GM23338 (cell line): ENCODE data around the gene PMVK. TPM values are rescaled to one million over a fixed set of nuclear protein-coding genes. Genes with fewer than 3 reads are reported as not detected.
A peak's percentile ranks its signal among the peaks of the same experiment; 100 is the strongest.

Source experiments
- ATAC-seq: fragments of 200-7000 bp; cut with Tn5 transposase; 3 replicates; pipeline ENCODE4 v1.9.1; 2020
- DNase-seq: peaks from one replicate; pipeline ENCODE4 v3.0.0-alpha.2; 2015; ENCODE audit warnings: low spot score
- H2AFZ ChIP-seq: fragments of 200-600 bp; sonication (generic); 2 replicates; pipeline ENCODE4 v1.8.0; 2016; ENCODE audit warnings: antibody characterized with exemption, mild to moderate bottlenecking, moderate library complexity
- H3F3A ChIP-seq: fragments of 200-600 bp; sonication (generic); replicated peaks from 2 replicates; pipeline ENCODE4 v1.8.0; 2017; ENCODE audit warnings: antibody characterized with exemption, mixed run types, low read depth
- H3K27ac ChIP-seq: fragments of 200-600 bp; sonication (generic); 2 replicates; pipeline ENCODE4 v1.6.1; 2016; ENCODE audit warnings: low read depth
- H3K27me3 ChIP-seq: fragments of 200-600 bp; sonication (generic); 2 replicates; pipeline ENCODE4 v1.8.0; 2016; ENCODE audit warnings: mild to moderate bottlenecking, mixed run types, moderate library complexity; ENCODE audit not compliant: insufficient read depth
- H3K36me3 ChIP-seq: fragments of 200-600 bp; sonication (generic); 2 replicates; pipeline ENCODE4 v1.8.0; 2016; ENCODE audit warnings: mild to moderate bottlenecking; ENCODE audit not compliant: insufficient read depth
- H3K4me1 ChIP-seq: fragments of 200-600 bp; sonication (generic); 2 replicates; pipeline ENCODE4 v1.8.0; 2016; ENCODE audit warnings: mild to moderate bottlenecking, moderate library complexity; ENCODE audit not compliant: insufficient read depth
- H3K4me2 ChIP-seq: fragments of 200-600 bp; sonication (generic); 2 replicates; pipeline ENCODE4 v1.7.1; 2017; ENCODE audit warnings: mixed run types
- H3K4me3 ChIP-seq: fragments of 200-600 bp; sonication (generic); 2 replicates; pipeline ENCODE4 v1.6.1; 2016; ENCODE audit warnings: mixed run types
- H3K79me2 ChIP-seq: fragments of 200-600 bp; sonication (generic); replicated peaks from 2 replicates; pipeline ENCODE4 v1.8.0; 2017; ENCODE audit warnings: mild to moderate bottlenecking; ENCODE audit not compliant: insufficient read depth
- H3K9me2 ChIP-seq: fragments of 200-600 bp; sonication (generic); 2 replicates; pipeline ENCODE4 v1.8.0; 2017; ENCODE audit not compliant: insufficient read depth
- H4K20me1 ChIP-seq: fragments of 200-600 bp; sonication (generic); replicated peaks from 2 replicates; pipeline ENCODE4 v1.8.0; 2017; ENCODE audit warnings: mild to moderate bottlenecking; ENCODE audit not compliant: insufficient read depth
- H3K27ac Mint-ChIP-seq: 2 replicates; pipeline ENCODE4 v1.8.0; 2020; ENCODE audit warnings: inconsistent platforms, mild to moderate bottlenecking, moderate library complexity, mixed read lengths
- H3K27me3 Mint-ChIP-seq: 3 replicates; pipeline ENCODE4 v1.8.0; 2022; ENCODE audit warnings: low read depth, mild to moderate bottlenecking, moderate library complexity, mixed read lengths, inconsistent platforms; ENCODE audit not compliant: insufficient read depth, poor library complexity
- H3K36me3 Mint-ChIP-seq: 3 replicates; pipeline ENCODE4 v1.8.0; 2021; ENCODE audit warnings: low read depth, mild to moderate bottlenecking, inconsistent platforms, moderate library complexity, mixed read lengths
- H3K4me1 Mint-ChIP-seq: 3 replicates; pipeline ENCODE4 v1.8.0; 2020; ENCODE audit warnings: mild to moderate bottlenecking, inconsistent platforms, mixed read lengths
- H3K4me3 Mint-ChIP-seq: 3 replicates; pipeline ENCODE4 v1.8.0; 2021; ENCODE audit warnings: moderate library complexity, mild to moderate bottlenecking, inconsistent platforms, mixed read lengths
- H3K9me3 Mint-ChIP-seq: 3 replicates; pipeline ENCODE4 v1.8.0; 2020; ENCODE audit warnings: moderate library complexity, mild to moderate bottlenecking, inconsistent platforms, mixed read lengths
- CREB1 ChIP-seq: fragments of 250-450 bp; sonication (Bioruptor Pico); IDR thresholded peaks from 2 replicates; pipeline ENCODE4 v1.5.0; 2020; ENCODE audit warnings: low read depth, mild to moderate bottlenecking, moderate library complexity
- EZH2 ChIP-seq: fragments of 200-600 bp; sonication (generic); IDR thresholded peaks from one replicate; pipeline ENCODE4 v1.8.0; 2017; ENCODE audit warnings: antibody characterized with exemption, mild to moderate bottlenecking, low read depth; ENCODE audit not compliant: unreplicated experiment
- NANOG ChIP-seq: IDR thresholded peaks from 2 replicates; pipeline ENCODE4 v1.6.1; 2016; ENCODE audit warnings: antibody characterized with exemption, borderline replicate concordance
- POLR2AphosphoS5 ChIP-seq: IDR thresholded peaks from 2 replicates; pipeline ENCODE4 v1.6.1; 2016; ENCODE audit warnings: antibody characterized with exemption, low read depth
- REST ChIP-seq: IDR thresholded peaks from one replicate; pipeline ENCODE4 v1.6.1; 2018; ENCODE audit warnings: antibody characterized with exemption; ENCODE audit not compliant: unreplicated experiment
- STAT1 ChIP-seq: IDR thresholded peaks from one replicate; pipeline ENCODE4 v1.6.1; 2016; ENCODE audit warnings: antibody characterized with exemption; ENCODE audit not compliant: unreplicated experiment
- ZNF114 ChIP-seq: fragments of 250-450 bp; sonication (Bioruptor Pico); IDR thresholded peaks from 2 replicates; pipeline ENCODE4 v1.5.0; 2020; ENCODE audit warnings: mild to moderate bottlenecking, moderate library complexity
- ZNF331 ChIP-seq: fragments of 250-450 bp; sonication (Bioruptor Pico); IDR thresholded peaks from 2 replicates; pipeline ENCODE4 v1.5.0; 2020; ENCODE audit warnings: low read depth, mild to moderate bottlenecking, moderate library complexity
- polyA plus RNA-seq: library from polyadenylated mRNA; unstranded; fragments of >200 nt; fragmentation: Nextera tagmentation; extraction: Ambion mirVana; gene quantifications from 2 replicates; pipeline ENCODE4 v1.2.1, GENCODE V29; 2016
- total RNA-seq: library from RNA; depleted of rRNA; stranded (reverse); fragments of >200 nt; shearing (Covaris generic); gene quantifications from 2 replicates; pipeline ENCODE4 v1.2.3, GENCODE V29; 2014
- TF ChIP-seq, protein P1 (sequence below): fragments of 250-450 bp; sonication (Bioruptor Pico); IDR thresholded peaks from 2 replicates; pipeline ENCODE4 v1.5.0; 2020; ENCODE audit warnings: mild to moderate bottlenecking, moderate library complexity
- TF ChIP-seq, protein P2 (sequence below): IDR thresholded peaks from 2 replicates; pipeline ENCODE4 v1.6.1; 2016; ENCODE audit warnings: antibody characterized with exemption

Gene PMVK
- total and polyA plus RNA-seq, 2 experiments from 2014 or later: 8.1 to 25.0 TPM

DNA sequence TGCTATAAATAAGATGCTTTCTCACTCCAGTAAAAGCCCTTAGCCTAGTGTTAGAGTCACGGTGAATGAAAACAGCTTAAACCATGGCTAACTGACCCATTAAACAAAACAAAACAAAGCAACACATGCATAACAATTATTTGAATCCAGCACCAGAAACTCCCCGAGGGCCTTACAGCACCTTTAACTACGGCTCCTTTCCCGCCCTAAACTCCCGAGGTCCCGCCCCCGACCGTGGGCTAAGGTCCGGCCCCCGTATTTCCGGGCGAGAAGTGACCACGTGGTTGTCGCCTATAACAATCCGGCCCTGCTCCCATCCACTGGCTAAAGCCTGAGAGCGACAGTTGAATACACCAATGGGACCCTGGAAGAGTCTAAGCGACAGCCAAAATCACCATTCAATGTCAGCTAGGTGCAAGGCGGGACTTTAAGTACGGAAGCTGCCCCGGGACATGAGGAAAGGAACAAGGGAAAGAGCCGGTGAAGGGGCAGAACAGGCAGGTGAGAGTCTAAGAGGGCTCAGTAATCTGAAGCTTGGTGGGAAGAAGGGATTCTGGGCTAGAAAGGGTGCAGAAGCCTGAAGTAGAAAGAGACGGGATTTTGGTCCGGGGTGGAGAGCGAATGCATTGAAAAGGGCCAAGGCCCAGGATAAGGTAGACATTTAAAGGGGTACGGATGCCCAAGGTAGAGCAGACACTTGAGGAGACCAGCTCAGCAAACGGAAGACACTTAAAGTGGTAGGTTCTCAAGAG lies 46.6 kb upstream of the PMVK start, which contains the start of gene FLAD1:
Gene FLAD1, plus strand, starts transcription at position 448 of the 752 bp plus-strand sequence. CDS start 351 bp downstream, outside the sequence.
- TF ChIP-seq NANOG: peak; percentile 19; the same call in 1 of the 2 replicates
- TF ChIP-seq EZH2: no peak
- TF ChIP-seq POLR2AphosphoS5: peak; percentile 80
- TF ChIP-seq CREB1 (CRISPR knock-in tag): peak; percentile 79
- Mint-ChIP-seq H3K27me3 (peaks cover 2% of the 10 kb centered on the region), H3K4me1 (peaks cover 4% of the 10 kb centered on the region), H3K27ac (no peak within 1 kb of the TSS; the same call in 1 of the 2 replicates), H3K4me3 (no peak within 1 kb of the TSS), H3K36me3 (peaks cover 74% of the 10 kb centered on the region), H3K9me3 (no peaks in the 10 kb centered on the region)
- H3K4me1 ChIP-seq: peaks cover 9% of the 10 kb centered on the region
- H2AFZ ChIP-seq: no peak within 1 kb of the TSS
- peaks cover 17% of the 10 kb centered on the region; the same call in 1 of the 2 replicates for H4K20me1 ChIP-seq
- H3K4me2 ChIP-seq: peak within 1 kb of the TSS; percentile 95
- DNase-seq: peak; percentile 100
- H3K9me2 ChIP-seq: no peaks in the 10 kb centered on the region
- H3K79me2 ChIP-seq: peaks cover 71% of the 10 kb centered on the region
- H3K36me3 ChIP-seq: peaks cover 26% of the 10 kb centered on the region
- H3K27ac ChIP-seq: peak within 1 kb of the TSS; percentile 98
- H3F3A ChIP-seq: peaks cover 23% of the 10 kb centered on the region
- peak within 1 kb of the TSS; percentile 69 for H3K4me3 ChIP-seq
- peak; percentile 96 for ATAC-seq
- H3K27me3 ChIP-seq: no peaks in the 10 kb centered on the region

- peaks cover 71% of the 10 kb centered on the region for H3K79me2 ChIP-seq
- peaks cover 20% of the 10 kb centered on the region; the same call in 1 of the 2 replicates for H4K20me1 ChIP-seq
- H3K4me3 ChIP-seq: peak overlapping the region; percentile 46
- H2AFZ ChIP-seq: no peak overlapping the region
- peak; percentile 66 for DNase-seq
- H3K4me1 ChIP-seq: peaks cover 10% of the 10 kb centered on the region
- no peaks in the 10 kb centered on the region for H3K9me2 ChIP-seq
- H3K4me2 ChIP-seq: peak overlapping the region; percentile 72
- no peaks in the 10 kb centered on the region for H3K9me3 Mint-ChIP-seq
- H3K27me3 ChIP-seq: no peaks in the 10 kb centered on the region
- no peak overlapping the region for H3K4me3 Mint-ChIP-seq
- no peak overlapping the region for H3K27ac Mint-ChIP-seq
- peaks cover 27% of the 10 kb centered on the region for H3K36me3 ChIP-seq
- H3K27ac ChIP-seq: peak overlapping the region; percentile 98
- H3K4me1 Mint-ChIP-seq: peaks cover 4% of the 10 kb centered on the region
- peaks cover 74% of the 10 kb centered on the region for H3K36me3 Mint-ChIP-seq
- peaks cover 2% of the 10 kb centered on the region for H3K27me3 Mint-ChIP-seq
- peak; percentile 22 for ATAC-seq
- peaks cover 23% of the 10 kb centered on the region for H3F3A ChIP-seq
- TF ChIP-seq, protein P1, sequence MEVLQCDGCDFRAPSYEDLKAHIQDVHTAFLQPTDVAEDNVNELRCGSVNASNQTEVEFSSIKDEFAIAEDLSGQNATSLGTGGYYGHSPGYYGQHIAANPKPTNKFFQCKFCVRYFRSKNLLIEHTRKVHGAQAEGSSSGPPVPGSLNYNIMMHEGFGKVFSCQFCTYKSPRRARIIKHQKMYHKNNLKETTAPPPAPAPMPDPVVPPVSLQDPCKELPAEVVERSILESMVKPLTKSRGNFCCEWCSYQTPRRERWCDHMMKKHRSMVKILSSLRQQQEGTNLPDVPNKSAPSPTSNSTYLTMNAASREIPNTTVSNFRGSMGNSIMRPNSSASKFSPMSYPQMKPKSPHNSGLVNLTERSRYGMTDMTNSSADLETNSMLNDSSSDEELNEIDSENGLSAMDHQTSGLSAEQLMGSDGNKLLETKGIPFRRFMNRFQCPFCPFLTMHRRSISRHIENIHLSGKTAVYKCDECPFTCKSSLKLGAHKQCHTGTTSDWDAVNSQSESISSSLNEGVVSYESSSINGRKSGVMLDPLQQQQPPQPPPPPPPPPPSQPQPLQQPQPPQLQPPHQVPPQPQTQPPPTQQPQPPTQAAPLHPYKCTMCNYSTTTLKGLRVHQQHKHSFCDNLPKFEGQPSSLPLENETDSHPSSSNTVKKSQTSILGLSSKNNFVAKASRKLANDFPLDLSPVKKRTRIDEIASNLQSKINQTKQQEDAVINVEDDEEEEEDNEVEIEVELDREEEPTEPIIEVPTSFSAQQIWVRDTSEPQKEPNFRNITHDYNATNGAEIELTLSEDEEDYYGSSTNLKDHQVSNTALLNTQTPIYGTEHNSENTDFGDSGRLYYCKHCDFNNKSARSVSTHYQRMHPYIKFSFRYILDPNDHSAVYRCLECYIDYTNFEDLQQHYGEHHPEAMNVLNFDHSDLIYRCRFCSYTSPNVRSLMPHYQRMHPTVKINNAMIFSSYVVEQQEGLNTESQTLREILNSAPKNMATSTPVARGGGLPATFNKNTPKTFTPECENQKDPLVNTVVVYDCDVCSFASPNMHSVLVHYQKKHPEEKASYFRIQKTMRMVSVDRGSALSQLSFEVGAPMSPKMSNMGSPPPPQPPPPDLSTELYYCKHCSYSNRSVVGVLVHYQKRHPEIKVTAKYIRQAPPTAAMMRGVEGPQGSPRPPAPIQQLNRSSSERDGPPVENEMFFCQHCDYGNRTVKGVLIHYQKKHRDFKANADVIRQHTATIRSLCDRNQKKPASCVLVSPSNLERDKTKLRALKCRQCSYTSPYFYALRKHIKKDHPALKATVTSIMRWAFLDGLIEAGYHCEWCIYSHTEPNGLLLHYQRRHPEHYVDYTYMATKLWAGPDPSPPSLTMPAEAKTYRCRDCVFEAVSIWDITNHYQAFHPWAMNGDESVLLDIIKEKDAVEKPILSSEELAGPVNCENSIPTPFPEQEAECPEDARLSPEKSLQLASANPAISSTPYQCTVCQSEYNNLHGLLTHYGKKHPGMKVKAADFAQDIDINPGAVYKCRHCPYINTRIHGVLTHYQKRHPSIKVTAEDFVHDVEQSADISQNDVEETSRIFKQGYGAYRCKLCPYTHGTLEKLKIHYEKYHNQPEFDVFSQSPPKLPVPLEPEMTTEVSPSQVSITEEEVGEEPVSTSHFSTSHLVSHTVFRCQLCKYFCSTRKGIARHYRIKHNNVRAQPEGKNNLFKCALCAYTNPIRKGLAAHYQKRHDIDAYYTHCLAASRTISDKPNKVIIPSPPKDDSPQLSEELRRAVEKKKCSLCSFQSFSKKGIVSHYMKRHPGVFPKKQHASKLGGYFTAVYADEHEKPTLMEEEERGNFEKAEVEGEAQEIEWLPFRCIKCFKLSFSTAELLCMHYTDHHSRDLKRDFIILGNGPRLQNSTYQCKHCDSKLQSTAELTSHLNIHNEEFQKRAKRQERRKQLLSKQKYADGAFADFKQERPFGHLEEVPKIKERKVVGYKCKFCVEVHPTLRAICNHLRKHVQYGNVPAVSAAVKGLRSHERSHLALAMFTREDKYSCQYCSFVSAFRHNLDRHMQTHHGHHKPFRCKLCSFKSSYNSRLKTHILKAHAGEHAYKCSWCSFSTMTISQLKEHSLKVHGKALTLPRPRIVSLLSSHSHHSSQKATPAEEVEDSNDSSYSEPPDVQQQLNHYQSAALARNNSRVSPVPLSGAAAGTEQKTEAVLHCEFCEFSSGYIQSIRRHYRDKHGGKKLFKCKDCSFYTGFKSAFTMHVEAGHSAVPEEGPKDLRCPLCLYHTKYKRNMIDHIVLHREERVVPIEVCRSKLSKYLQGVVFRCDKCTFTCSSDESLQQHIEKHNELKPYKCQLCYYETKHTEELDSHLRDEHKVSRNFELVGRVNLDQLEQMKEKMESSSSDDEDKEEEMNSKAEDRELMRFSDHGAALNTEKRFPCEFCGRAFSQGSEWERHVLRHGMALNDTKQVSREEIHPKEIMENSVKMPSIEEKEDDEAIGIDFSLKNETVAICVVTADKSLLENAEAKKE: no peak
- TF ChIP-seq CREB1 (CRISPR knock-in tag): no peak
- TF ChIP-seq ZNF331 (CRISPR knock-in tag): no peak
- no peak for TF ChIP-seq REST
- TF ChIP-seq STAT1: no peak
- TF ChIP-seq EZH2: no peak
- no peak for TF ChIP-seq ZNF114 (CRISPR knock-in tag)
- TF ChIP-seq, protein P2, sequence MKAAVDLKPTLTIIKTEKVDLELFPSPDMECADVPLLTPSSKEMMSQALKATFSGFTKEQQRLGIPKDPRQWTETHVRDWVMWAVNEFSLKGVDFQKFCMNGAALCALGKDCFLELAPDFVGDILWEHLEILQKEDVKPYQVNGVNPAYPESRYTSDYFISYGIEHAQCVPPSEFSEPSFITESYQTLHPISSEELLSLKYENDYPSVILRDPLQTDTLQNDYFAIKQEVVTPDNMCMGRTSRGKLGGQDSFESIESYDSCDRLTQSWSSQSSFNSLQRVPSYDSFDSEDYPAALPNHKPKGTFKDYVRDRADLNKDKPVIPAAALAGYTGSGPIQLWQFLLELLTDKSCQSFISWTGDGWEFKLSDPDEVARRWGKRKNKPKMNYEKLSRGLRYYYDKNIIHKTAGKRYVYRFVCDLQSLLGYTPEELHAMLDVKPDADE: no peak
Observed at GRCh38 chr1:154982341-154982740, 45.8 kb upstream of the PMVK start.
